ENCODE data around the gene GRM4.

Gene GRM4

DNA sequence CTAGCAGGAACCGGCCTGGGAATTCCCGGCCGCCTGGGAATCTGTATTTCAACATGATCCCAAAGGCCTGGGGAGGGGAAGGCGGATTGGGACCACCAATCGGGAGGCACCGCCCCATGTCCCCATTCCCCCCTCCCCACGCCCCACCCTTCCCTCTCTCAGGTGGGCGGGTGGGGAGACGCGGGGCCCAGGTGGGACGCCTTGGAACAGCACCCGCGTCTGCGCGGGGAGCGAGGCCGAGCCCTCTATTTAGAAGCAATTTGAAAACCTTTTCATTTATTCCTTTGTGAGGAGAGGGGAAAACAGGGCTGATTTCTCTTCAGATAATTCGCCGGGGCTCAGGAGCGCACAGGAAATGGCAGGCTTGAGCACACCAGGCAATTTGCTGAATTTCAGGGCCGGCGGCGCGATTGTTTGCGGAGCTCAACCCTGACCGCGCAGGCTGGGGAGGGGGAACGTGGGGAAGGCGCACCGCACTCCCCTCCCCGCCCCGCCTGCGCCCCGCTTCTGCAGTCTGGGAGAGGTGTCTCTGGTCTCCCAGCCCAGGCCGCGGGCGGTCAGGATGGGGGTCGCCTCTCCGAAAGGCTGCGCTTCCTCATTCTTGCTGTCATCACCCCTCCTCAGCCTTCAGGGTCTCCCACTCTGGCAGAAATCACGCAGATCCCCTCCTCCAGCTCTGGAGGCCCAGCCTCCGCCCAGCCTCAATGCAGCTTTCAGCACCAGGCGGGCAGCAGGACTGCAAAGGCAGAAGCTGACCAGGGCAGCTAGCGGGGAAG lies 170.0 kb downstream of the GRM4 start:
- DNase-seq: no peak

DNA sequence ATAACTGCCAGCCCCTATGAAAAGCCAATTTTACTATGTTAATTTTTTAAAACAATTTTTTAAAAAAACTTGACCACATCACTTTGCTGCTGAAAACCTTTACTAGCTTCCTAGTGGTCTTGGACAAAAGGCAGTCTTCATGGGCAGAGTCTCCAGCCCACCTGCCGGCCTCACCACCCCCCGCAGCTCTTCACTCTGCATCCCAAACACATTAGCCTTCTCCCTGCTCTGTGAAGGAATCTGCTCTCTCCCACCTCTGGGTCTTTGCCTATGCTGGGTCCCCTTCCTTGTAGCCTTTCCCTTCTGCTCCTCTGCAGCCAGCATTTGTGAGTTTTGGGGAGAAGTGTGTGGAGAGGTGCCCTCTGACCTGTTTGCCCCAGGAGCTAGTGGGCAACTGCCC lies 171.4 kb downstream of the GRM4 start:
- DNase-seq: no peak

DNA sequence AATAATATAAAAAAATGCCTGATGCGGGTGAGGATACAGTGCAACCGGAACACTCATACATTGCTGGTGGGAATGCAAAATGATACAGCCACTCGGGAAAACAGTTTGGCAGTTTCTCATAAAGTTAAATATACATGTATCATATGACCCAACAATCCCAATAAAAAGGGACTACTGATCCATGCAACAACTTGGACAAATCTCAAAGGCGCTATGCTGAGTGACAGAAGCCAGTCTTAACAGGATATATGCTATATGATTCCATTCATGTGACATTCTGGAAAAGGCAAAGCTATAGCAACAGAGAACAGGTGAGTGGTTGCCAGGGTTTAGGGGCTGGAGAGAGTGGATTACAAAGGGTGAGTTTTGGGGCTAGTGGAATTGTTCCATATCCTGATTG lies 171.9 kb downstream of the GRM4 start:
- no peak for DNase-seq

GRCh38 chr6:33971580-33971979 lies 174.3 kb downstream of the GRM4 start:
- DNase-seq: no peak
